Body of pancreas (tissue), 4 donors: ENCODE results near the gene PRTN3. TPM values are rescaled to one million over a fixed set of nuclear protein-coding genes. Genes with fewer than 3 reads are reported as not detected.
A peak's percentile ranks its signal among the peaks of the same experiment; 100 is the strongest.
"Not testable (repeated sequence)": the region's sequence is repeated elsewhere in the genome, so short reads cannot be mapped to it uniquely, and the experiment has no call there.

Experiments
- ATAC-seq: fragments of 150-250 bp; one replicate; pipeline ENCODE4 v1.9.1; 2016
- DNase-seq, 4 donors: peaks; one replicate each; pipeline ENCODE4 v3.0.0-alpha.2; 2019
- H3K27ac ChIP-seq, 4 donors: fragments of 200-600 bp; sonication (generic); 1 replicate in 3 of 4; 2 replicates in 1 of 4; pipeline versions ENCODE4 v1.5.1 to v1.6.1; 2016 to 2019; ENCODE audit warnings: mild to moderate bottlenecking in 1 of 4, mixed read lengths in 1 of 4, moderate library complexity in 1 of 4
- H3K27me3 ChIP-seq, 2 donors: fragments of 200-600 bp; sonication (generic); one replicate each; pipeline ENCODE4 v1.6.0; 2016; ENCODE audit warnings: mild to moderate bottlenecking in 1 of 2
- H3K36me3 ChIP-seq, 2 donors: fragments of 200-600 bp; sonication (generic); replicated peaks in 1 of 2; 2 replicates each; pipeline ENCODE4 v1.5.1; 2016; ENCODE audit warnings: low read depth in 2 of 2; ENCODE audit not compliant: insufficient read depth in 1 of 2
- H3K4me1 ChIP-seq: fragments of 200-600 bp; sonication (generic); one replicate; pipeline ENCODE4 v1.6.0; 2016
- H3K4me3 ChIP-seq, 2 donors: fragments of 200-600 bp; sonication (generic); 1 replicate in 1 of 2; 2 replicates in 1 of 2; pipeline ENCODE4 v1.5.1; 2016 to 2019
- H3K9me3 ChIP-seq, 3 donors: fragments of 200-600 bp; sonication (generic); 1 replicate in 2 of 3; 2 replicates in 1 of 3; pipeline ENCODE4 v1.5.1; 2016
- POLR2A ChIP-seq, 3 donors: fragments of 450-650 bp; IDR thresholded peaks; one replicate each; pipeline ENCODE4 v1.6.1; 2016; ENCODE audit warnings: antibody characterized with exemption in 3 of 3, mild to moderate bottlenecking in 2 of 3
- WGBS, 2 donors: methylation state at CpG; one replicate each; pipeline ENCODE4 v1.1.5; 2017; 5-methylcytosine and 5-hydroxymethylcytosine counted together
- intact Hi-C: fragments of 100-400 bp; cut with DNase I; formaldehyde crosslinking; loops from one replicate; pipeline ENCODE4 v1.15.1; 2023
- total RNA-seq, 2 donors: library from RNA; depleted of rRNA; stranded (reverse); fragments of >200 nt; gene quantifications; one replicate each; pipeline ENCODE4 v1.1.0, GENCODE V29; 2016
- TF ChIP-seq, protein P1 (sequence below), 7 experiments: fragments of 450-650 bp in 4 of 7; fragments of 200-600 bp in 3 of 7; sonication (generic) in 3 of 7; IDR thresholded peaks; one replicate each; pipeline ENCODE4 v1.5.1; 2016 to 2019; ENCODE audit warnings: antibody characterized with exemption in 7 of 7

Gene PRTN3
- total RNA-seq, 2 donors from 2014 or later, result 0.99 TPM; not detected in 1

DNA sequence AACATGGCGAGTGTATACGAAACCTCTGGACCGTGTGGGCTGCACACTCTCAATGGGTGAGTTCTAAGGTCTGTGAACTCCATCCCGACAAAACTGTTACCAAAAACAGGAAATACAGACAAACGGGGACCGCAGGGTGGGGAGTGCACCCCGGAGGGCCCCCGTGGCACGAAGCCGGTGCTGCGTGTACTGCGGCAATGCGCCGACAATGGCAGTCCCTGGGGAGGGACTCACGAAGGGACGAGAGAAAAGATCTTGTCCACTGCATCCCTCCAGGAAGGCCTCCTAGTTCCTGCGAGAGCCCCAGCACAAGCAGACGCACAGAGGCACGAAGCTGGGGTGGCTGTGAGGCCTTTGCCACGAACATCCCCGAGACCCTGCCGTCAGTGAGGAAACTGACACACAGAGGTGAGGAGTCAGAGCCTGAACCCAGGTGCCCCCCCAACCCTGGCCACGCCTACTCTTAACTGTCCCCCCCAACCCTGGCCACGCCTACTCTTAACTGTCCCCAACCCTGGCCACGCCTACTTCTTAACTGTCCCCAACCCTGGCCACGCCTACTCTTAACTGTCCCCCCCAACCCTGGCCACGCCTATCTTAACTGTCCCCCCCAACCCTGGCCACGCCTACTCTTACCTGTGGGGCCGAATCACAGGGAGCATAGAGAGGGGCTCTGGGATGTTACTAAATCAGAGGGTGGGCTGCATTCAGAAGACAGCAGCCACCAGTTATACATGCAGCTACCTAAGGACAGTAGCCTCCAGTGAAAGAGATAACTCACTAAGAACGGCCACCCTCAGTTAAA, 48.0 kb downstream of the PRTN3 start:
- DNase-seq (no peak), ATAC-seq (no peak)
- Histone ChIP-seq H3K9me3 (no peaks in the 10 kb centered on the region), H3K27ac (no peak overlapping the region), H3K4me1 (peaks cover 13% of the 10 kb centered on the region), H3K27me3 (no peaks in the 10 kb centered on the region), H3K36me3 (peaks cover 3 to 5% of the 10 kb centered on the region in 2 donors), H3K4me3 (no peak overlapping the region)
- TF ChIP-seq, protein P1, sequence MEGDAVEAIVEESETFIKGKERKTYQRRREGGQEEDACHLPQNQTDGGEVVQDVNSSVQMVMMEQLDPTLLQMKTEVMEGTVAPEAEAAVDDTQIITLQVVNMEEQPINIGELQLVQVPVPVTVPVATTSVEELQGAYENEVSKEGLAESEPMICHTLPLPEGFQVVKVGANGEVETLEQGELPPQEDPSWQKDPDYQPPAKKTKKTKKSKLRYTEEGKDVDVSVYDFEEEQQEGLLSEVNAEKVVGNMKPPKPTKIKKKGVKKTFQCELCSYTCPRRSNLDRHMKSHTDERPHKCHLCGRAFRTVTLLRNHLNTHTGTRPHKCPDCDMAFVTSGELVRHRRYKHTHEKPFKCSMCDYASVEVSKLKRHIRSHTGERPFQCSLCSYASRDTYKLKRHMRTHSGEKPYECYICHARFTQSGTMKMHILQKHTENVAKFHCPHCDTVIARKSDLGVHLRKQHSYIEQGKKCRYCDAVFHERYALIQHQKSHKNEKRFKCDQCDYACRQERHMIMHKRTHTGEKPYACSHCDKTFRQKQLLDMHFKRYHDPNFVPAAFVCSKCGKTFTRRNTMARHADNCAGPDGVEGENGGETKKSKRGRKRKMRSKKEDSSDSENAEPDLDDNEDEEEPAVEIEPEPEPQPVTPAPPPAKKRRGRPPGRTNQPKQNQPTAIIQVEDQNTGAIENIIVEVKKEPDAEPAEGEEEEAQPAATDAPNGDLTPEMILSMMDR (IDR thresholded peaks at IDR 0.05), result no peak
- no peak for TF ChIP-seq POLR2A (IDR thresholded peaks at IDR 0.05)
- intact Hi-C loops, result no loop called here
- WGBS, 2 donors, result 88 to 96% methylated on average over 27 to 30 of the region's 30 CpGs

DNA sequence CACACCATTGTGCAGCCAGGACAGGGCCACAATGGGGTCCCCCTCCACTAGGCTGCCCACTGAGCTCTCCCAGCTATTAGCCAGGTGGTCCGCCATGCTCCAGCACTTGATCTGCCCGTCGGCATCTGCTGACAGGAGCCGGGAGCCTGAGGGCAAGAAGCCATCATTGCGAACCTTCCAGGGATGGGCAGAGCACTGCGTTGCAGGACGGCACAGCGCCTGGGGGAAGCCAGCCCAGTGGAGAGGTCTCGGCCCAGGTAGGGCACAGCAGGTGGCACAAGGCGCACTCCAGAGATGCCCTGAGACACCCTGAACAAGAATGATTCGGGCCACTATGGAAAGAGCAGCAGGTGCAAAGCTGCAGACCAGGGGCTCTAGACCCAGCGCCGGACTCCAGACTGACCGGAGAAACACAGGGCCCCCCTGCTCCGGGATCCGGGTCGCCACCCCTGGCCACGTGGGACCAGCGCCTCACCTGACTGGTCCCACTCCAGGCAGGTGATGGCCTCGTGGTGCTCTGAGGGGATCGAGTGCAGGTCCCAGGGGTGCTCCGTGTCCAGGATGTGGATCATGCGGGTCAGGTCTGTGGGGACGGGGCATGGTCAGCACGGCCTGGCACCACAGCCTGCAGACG, 49.0 kb downstream of the PRTN3 start:
- H3K9me3 ChIP-seq, result no peaks in the 10 kb centered on the region
- ATAC-seq (no peak), DNase-seq (no peak)
- intact Hi-C loops, result no loop called here
- H3K27ac ChIP-seq, result no peak overlapping the region
- no peaks in the 10 kb centered on the region for H3K27me3 ChIP-seq
- TF ChIP-seq, protein P1 (IDR thresholded peaks at IDR 0.05), result no peak
- no peak for TF ChIP-seq POLR2A (IDR thresholded peaks at IDR 0.05)
- 92 to 100% methylated on average over 1 to 14 of the region's 26 CpGs for WGBS, 2 donors
- peaks cover 13% of the 10 kb centered on the region for H3K4me1 ChIP-seq
- peaks cover 3 to 5% of the 10 kb centered on the region in 2 donors for H3K36me3 ChIP-seq
- no peak overlapping the region for H3K4me3 ChIP-seq

GRCh38 chr19:890831-891230, 50.0 kb downstream of the PRTN3 start:
- 77 to 81% methylated on average over 10 to 16 of the region's 18 CpGs for WGBS, 2 donors
- Histone ChIP-seq H3K9me3 (no peaks in the 10 kb centered on the region), H3K27ac (peak overlapping the region in 3 of 4 donors; percentile 46 to 98 (median 95)), H3K4me3 (no peak overlapping the region), H3K36me3 (peaks cover 0 to 4% of the 10 kb centered on the region in 2 donors), H3K27me3 (no peaks in the 10 kb centered on the region), H3K4me1 (peaks cover 13% of the 10 kb centered on the region)
- DNase-seq, result no peak
- no peak for TF ChIP-seq POLR2A (IDR thresholded peaks at IDR 0.05)
- TF ChIP-seq, protein P1 (IDR thresholded peaks at IDR 0.05), result no peak
- no peak for ATAC-seq
- intact Hi-C loops, result no loop called here

DNA sequence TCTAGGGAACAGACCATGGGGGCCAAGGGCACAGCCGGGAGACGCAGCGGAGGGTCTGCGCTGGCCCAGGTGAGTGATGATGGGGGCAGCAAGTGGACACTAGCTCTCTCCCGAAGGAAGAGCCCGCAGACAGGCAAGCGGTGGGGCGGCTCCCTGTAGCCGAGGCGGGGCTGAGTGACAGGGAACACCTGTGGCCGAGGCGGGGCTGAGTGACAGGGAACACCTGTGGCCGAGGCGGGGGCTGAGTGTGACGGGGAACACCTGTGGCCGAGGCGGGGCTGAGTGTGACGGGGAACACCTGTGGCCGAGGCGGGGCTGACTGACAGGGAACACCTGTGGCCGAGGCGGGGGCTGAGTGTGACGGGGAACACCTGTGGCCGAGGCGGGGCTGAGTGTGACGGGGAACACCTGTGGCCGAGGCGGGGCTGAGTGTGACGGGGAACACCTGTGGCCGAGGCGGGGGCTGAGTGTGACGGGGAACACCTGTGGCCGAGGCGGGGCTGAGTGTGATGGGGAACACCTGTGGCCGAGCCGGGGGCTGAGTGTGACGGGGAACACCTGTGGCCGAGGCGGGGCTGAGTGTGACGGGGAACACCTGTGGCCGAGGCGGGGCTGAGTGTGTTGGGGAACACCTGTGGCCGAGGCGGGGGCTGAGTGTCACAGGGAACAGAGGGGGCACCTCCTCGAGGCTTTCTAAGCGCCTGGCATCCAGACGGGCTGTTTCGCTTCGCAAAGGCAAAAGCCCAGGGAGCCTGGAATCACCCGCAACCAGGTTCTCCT, 50.8 kb downstream of the PRTN3 start:
- ATAC-seq, H3K36me3 ChIP-seq, H3K27me3 ChIP-seq, intact Hi-C loops, H3K9me3 ChIP-seq: not testable (repeated sequence)
- peaks cover 13% of the 10 kb centered on the region for H3K4me1 ChIP-seq
- WGBS, 2 donors, result 24 to 30% methylated on average over 20 to 45 of the region's 50 CpGs
- DNase-seq, result peak; percentile 83 to 93 (median 91)
- H3K27ac ChIP-seq, result peak overlapping the region; percentile 88 to 98 (median 96)
- peak overlapping the region in 1 of 2 donors; percentile 67 for H3K4me3 ChIP-seq
